ENCODE results near the gene ADSL. TPM values are rescaled to one million over a fixed set of nuclear protein-coding genes. Genes with fewer than 3 reads are reported as not detected.

The ADSL gene
- polyA plus RNA-seq, 1 donor, result 83.9 TPM

GRCh38 chr22:40408718-40409612 lies 62.7 kb downstream of the ADSL start:
- Histone ChIP-seq H3K27me3 (ENCODE audit: control insufficient read depth, insufficient read depth, low read length) (no peaks in the 10 kb centered on the region), H3K36me3 (ENCODE audit: control insufficient read depth, insufficient read depth, low read length) (peaks cover 79% of the 10 kb centered on the region), H3K9me3 (ENCODE audit: control insufficient read depth, low read depth, low read length) (no peaks in the 10 kb centered on the region), H3K4me3 (ENCODE audit: low read length) (no peak overlapping the region), H3K27ac (ENCODE audit: low read length) (no peak overlapping the region), H3K4me1 (ENCODE audit: control insufficient read depth, insufficient read depth, low read length) (no peaks in the 10 kb centered on the region)
- no peak for DNase-seq
- WGBS (ENCODE audit: insufficient coverage, low lambda C conversion rate), result no CpG with 5 or more reads among the region's 21 CpGs

GRCh38 chr22:40409613-40410113 lies 63.4 kb downstream of the ADSL start:
- Histone ChIP-seq H3K27me3 (ENCODE audit: control insufficient read depth, insufficient read depth, low read length) (no peaks in the 10 kb centered on the region), H3K4me1 (ENCODE audit: control insufficient read depth, insufficient read depth, low read length) (no peaks in the 10 kb centered on the region), H3K9me3 (ENCODE audit: control insufficient read depth, low read depth, low read length) (no peaks in the 10 kb centered on the region), H3K36me3 (ENCODE audit: control insufficient read depth, insufficient read depth, low read length) (peaks cover 72% of the 10 kb centered on the region), H3K4me3 (ENCODE audit: low read length) (no peak overlapping the region), H3K27ac (ENCODE audit: low read length) (no peak overlapping the region)
- no CpG with 5 or more reads among the region's 11 CpGs for WGBS (ENCODE audit: insufficient coverage, low lambda C conversion rate)
- no peak for DNase-seq

DNA sequence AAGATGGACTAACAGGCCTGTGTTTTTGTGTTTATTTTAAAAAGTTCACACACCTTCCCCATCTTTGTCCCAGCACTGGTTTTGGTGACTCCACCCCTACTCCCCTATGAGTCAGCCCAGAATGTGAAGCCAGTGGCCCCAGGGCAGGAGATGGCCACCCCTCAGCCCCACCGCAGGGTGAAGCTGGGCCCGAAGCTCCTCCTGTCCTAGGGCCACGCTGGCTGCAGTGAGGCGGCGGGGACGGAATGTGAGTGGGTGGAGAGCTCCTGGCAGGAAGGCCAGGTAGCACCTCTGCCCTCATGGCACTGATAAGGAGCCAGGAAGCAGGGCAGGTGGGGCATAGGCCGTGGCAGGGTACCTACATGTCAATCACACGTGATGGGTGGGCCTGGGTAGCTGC lies 64.0 kb downstream of the ADSL start:
- Histone ChIP-seq H3K4me3 (ENCODE audit: low read length) (no peak overlapping the region), H3K9me3 (ENCODE audit: control insufficient read depth, low read depth, low read length) (no peaks in the 10 kb centered on the region), H3K4me1 (ENCODE audit: control insufficient read depth, insufficient read depth, low read length) (no peaks in the 10 kb centered on the region), H3K27ac (ENCODE audit: low read length) (no peak overlapping the region), H3K27me3 (ENCODE audit: control insufficient read depth, insufficient read depth, low read length) (no peaks in the 10 kb centered on the region), H3K36me3 (ENCODE audit: control insufficient read depth, insufficient read depth, low read length) (peaks cover 66% of the 10 kb centered on the region)
- WGBS (ENCODE audit: insufficient coverage, low lambda C conversion rate), result no CpG with 5 or more reads among the region's 8 CpGs
- DNase-seq, result no peak

DNA sequence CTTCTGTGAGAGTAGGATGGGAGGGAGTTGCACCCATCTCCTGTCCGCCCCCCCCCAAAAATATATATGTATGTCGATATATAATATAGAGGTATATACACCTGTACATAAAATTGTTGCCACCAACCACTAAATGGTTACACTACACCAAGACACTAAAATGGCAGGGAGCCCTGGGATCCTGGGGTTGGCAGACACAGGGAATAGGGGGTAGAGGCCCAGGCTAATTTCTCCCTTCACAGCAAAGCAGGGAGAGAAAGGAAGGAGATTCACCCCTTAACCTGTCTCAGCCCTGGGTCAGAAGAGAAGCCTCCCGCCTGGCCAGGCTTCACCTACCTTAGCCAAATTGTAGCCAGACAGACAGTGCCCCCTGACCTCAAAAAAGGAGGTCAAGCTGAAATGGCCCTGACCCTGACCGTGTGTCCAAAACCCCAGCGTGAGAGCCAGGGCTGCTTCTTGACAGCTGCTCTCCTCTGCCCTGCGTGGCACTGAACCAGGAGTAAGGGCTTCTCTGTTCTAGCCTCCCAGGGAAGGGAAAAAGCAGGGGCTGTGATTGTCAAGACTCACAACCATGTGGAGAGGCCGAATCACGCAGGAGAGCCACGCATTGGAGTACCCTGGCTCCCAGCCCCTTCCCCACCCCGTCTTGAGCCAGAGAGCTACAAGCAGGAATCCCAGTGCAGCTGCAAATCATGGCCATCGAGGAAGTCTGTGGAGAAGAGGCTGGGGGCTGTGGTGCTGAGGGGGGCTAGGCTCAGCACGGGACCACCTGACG lies 64.6 kb downstream of the ADSL start:
- Histone ChIP-seq H3K4me3 (ENCODE audit: low read length) (no peak overlapping the region), H3K27ac (ENCODE audit: low read length) (no peak overlapping the region), H3K9me3 (ENCODE audit: control insufficient read depth, low read depth, low read length) (no peaks in the 10 kb centered on the region), H3K36me3 (ENCODE audit: control insufficient read depth, insufficient read depth, low read length) (peaks cover 59% of the 10 kb centered on the region), H3K4me1 (ENCODE audit: control insufficient read depth, insufficient read depth, low read length) (no peaks in the 10 kb centered on the region), H3K27me3 (ENCODE audit: control insufficient read depth, insufficient read depth, low read length) (no peaks in the 10 kb centered on the region)
- no CpG with 5 or more reads among the region's 13 CpGs for WGBS (ENCODE audit: insufficient coverage, low lambda C conversion rate)
- DNase-seq, result no peak

GRCh38 chr22:40411506-40411861 lies 65.2 kb downstream of the ADSL start:
- Histone ChIP-seq H3K27me3 (ENCODE audit: control insufficient read depth, insufficient read depth, low read length) (no peaks in the 10 kb centered on the region), H3K9me3 (ENCODE audit: control insufficient read depth, low read depth, low read length) (no peaks in the 10 kb centered on the region), H3K4me3 (ENCODE audit: low read length) (no peak overlapping the region), H3K36me3 (ENCODE audit: control insufficient read depth, insufficient read depth, low read length) (peaks cover 56% of the 10 kb centered on the region), H3K27ac (ENCODE audit: low read length) (no peak overlapping the region), H3K4me1 (ENCODE audit: control insufficient read depth, insufficient read depth, low read length) (no peaks in the 10 kb centered on the region)
- no CpG with 5 or more reads among the region's 7 CpGs for WGBS (ENCODE audit: insufficient coverage, low lambda C conversion rate)
- no peak for DNase-seq

- H3K27ac ChIP-seq (ENCODE audit: low read length), result no peak overlapping the region
- WGBS (ENCODE audit: insufficient coverage, low lambda C conversion rate), result no CpG with 5 or more reads among the region's 2 CpGs
Measured at GRCh38 chr22:40412441-40412840, 66.1 kb downstream of the ADSL start.

DNA sequence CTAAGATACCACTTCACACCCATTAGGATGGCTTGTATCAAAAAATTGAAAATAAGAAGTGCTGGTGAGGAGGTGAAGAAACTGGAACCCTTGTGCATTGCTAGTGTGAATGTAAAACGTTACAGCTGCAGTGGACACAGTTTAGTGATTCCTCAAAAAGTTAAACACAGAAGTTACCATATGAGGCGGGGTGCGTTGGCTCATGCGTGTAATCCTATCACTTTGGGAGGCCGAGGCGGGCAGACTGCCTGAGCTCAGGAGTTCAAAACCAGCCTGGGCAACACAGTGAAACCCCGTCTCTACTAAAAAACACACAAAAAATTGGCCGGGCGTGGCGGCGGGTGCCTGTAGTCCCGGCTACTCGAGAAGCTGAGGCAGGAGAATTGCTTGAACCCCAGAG lies 67.6 kb downstream of the ADSL start:
- WGBS (ENCODE audit: insufficient coverage, low lambda C conversion rate), result no CpG with 5 or more reads among the region's 13 CpGs
- Histone ChIP-seq H3K4me3 (ENCODE audit: low read length) (no peak overlapping the region), H3K36me3 (ENCODE audit: control insufficient read depth, insufficient read depth, low read length) (peaks cover 49% of the 10 kb centered on the region), H3K27me3 (ENCODE audit: control insufficient read depth, insufficient read depth, low read length) (no peaks in the 10 kb centered on the region), H3K4me1 (ENCODE audit: control insufficient read depth, insufficient read depth, low read length) (no peaks in the 10 kb centered on the region), H3K27ac (ENCODE audit: low read length) (no peak overlapping the region), H3K9me3 (ENCODE audit: control insufficient read depth, low read depth, low read length) (peaks cover 6% of the 10 kb centered on the region)
- no peak for DNase-seq

More at GRCh38 chr22:40412441-40412840, 66.1 kb downstream of the ADSL start:
- H3K27me3 ChIP-seq (ENCODE audit: control insufficient read depth, insufficient read depth, low read length), result no peaks in the 10 kb centered on the region
- DNase-seq, result no peak
- no peaks in the 10 kb centered on the region for H3K4me1 ChIP-seq (ENCODE audit: control insufficient read depth, insufficient read depth, low read length)
- H3K9me3 ChIP-seq (ENCODE audit: control insufficient read depth, low read depth, low read length), result no peaks in the 10 kb centered on the region
- peaks cover 54% of the 10 kb centered on the region for H3K36me3 ChIP-seq (ENCODE audit: control insufficient read depth, insufficient read depth, low read length)
- H3K4me3 ChIP-seq (ENCODE audit: low read length), result no peak overlapping the region

DNA sequence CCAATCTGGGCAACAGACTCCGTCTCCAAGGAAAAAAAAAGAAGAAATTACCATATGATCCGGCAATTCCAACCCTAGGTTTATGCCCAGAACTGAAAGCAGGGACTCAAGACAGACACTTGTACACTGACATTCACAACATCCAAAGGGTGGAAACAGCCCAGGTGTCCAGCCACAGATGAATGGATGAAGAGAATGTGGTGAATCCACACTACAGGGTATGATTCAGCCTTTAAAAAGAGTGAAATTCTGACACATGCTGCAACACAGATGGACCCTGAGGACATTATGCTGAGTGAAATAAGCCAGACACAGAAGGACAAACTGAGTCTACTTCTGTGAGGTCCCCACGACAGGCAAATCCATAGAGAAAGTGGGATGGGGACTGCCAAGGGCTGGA lies 68.0 kb downstream of the ADSL start:
- Histone ChIP-seq H3K36me3 (ENCODE audit: control insufficient read depth, insufficient read depth, low read length) (peaks cover 49% of the 10 kb centered on the region), H3K9me3 (ENCODE audit: control insufficient read depth, low read depth, low read length) (peaks cover 9% of the 10 kb centered on the region), H3K27ac (ENCODE audit: low read length) (no peak overlapping the region)

DNA sequence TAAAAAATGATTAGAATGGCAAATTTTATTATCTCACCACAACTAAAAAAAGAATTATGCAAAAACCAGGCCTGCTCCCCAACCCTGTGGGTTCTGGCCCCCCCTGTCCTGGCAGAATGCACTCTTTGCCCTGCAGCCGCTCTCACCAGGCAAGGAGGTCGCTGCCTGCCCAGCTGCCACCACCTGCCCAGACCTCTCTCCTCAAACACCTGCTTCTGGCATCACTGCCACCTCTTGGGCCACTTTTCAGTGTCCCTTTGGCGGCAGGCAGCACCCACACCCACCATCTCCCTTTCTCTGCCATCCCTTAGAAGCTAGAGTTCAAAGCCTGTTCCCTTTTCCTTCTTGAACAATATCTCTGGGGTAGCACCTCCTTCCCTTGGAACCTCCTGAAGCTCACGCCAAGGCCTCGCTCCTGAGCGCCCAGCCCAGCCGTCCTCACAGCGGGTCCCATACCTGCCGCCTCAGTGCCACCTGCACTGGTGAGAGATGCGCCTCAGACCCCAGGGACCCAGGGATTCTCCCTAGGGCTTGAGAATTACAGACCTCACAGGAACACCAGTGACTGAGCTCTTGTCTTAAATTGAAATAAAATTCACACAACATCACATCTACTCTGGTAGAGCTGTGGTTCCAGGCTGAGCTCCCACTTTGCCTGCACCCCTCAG lies 68.7 kb downstream of the ADSL start:
- no peaks in the 10 kb centered on the region for H3K27me3 ChIP-seq (ENCODE audit: control insufficient read depth, insufficient read depth, low read length)
- H3K9me3 ChIP-seq (ENCODE audit: control insufficient read depth, low read depth, low read length), result peaks cover 9% of the 10 kb centered on the region
- no peak overlapping the region for H3K4me3 ChIP-seq (ENCODE audit: low read length)
- peaks cover 49% of the 10 kb centered on the region for H3K36me3 ChIP-seq (ENCODE audit: control insufficient read depth, insufficient read depth, low read length)
- no CpG with 5 or more reads among the region's 10 CpGs for WGBS (ENCODE audit: insufficient coverage, low lambda C conversion rate)
- H3K27ac ChIP-seq (ENCODE audit: low read length), result no peak overlapping the region
- no peaks in the 10 kb centered on the region for H3K4me1 ChIP-seq (ENCODE audit: control insufficient read depth, insufficient read depth, low read length)
- no peak for DNase-seq

More for the DNA sequence above, 68.0 kb downstream of the ADSL start:
- no peak overlapping the region for H3K4me3 ChIP-seq (ENCODE audit: low read length)
- WGBS (ENCODE audit: insufficient coverage, low lambda C conversion rate), result no CpG with 5 or more reads among the region's 3 CpGs
- no peaks in the 10 kb centered on the region for H3K27me3 ChIP-seq (ENCODE audit: control insufficient read depth, insufficient read depth, low read length)
- DNase-seq, result no peak
- no peaks in the 10 kb centered on the region for H3K4me1 ChIP-seq (ENCODE audit: control insufficient read depth, insufficient read depth, low read length)
